HG03175 (cell line): Measurements from ENCODE around the gene PDE6B.
A peak's percentile ranks its signal among the peaks of the same experiment; 100 is the strongest.

ENCODE experiments used
- ATAC-seq: cut with Tn5 transposase; IDR thresholded peaks from one replicate; pipeline ENCODE4 v1.9.1; 2021; ENCODE audit warnings: mild to moderate bottlenecking, moderate library complexity; ENCODE audit not compliant: unreplicated experiment

PDE6B gene

DNA sequence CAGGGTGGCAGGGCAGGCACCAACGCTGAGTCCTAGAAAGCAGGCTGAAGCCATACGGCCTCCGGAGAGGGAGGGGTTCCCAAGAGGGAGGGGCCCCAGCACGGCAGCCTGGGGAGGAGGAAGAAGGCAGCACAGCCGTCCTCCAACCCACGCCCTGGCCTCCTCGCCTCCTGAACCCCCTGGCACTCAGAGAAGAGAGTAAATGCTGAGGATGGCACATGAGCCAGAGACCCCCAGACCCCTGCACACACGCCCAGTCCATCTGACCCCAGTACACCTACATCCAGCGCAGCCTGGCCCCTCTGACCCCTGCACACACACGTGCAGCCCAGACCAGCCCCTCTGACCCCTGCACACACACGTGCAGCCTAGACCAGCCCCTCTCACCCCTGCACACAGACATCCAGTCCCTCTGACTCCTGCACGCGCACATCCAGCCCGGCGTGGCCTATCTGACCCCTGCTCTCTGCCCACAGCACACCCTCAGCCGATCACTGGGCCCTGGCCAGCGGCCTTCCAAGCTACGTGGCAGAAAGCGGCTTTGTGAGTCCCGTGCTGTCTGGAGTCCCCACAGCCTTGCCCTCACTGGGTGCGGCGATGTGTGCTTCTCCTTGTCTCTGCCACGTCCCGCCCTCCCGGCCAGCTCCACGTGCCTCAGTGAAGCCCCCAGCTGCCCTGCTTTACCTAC, 30.2 kb downstream of the PDE6B start:
- ATAC-seq, result no peak

DNA sequence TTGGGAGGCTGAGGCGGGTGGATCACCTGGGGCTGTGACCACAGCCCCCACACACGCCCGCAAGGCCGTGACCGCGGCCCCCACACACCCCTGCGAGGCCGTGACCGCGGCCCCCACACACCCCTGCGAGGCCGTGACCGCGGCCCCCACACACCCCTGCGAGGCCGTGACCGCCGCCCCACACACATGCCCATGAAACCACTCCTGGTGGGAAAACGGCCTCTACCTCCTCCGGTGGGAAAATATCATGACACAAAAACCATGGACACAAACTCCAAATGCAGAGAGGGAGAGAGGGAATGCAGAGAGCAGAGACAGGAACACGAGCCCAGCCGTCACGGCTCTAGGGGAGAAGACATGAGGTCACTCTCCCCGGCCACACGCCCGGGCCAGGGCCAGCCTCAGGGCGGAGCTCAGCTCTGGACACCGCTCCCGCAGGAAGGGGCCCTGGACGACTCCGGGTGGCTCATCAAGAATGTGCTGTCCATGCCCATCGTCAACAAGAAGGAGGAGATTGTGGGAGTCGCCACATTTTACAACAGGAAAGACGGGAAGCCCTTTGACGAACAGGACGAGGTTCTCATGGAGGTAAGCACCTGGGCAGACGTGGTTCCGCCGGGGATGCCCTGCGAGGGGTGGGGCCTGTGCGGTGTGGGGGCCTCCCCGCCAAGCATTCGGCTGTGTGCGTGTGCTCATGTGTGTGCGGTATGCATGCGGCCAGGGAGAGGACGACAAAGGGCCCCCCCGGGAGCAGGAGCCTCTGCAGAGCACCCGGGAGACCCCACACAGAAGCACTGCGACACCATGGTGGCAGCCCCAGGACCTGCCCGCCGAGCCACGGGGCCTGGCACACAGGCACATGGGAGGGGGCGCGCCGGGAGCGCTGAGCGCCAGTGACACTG, 31.3 kb downstream of the PDE6B start:
- no peak for ATAC-seq

DNA sequence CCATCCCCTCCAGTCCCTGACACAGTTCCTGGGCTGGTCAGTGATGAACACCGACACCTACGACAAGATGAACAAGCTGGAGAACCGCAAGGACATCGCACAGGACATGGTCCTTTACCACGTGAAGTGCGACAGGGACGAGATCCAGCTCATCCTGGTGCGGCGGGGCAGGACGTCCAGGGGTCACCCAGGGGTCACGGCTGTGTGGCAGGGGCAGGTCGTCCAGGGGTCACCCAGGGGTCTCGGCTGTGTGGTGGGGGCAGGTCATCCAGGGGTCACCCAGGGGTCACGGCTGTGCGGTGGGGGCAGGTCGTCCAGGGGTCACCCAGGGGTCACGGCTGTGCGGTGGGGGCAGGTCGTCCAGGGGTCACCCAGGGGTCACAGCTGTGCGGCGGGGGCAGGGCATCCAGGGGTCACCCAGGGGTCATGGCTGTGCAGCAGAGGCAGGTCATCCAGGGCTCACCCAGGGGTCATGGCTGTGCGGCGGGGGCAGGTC, 32.0 kb downstream of the PDE6B start:
- ATAC-seq, result no peak

DNA sequence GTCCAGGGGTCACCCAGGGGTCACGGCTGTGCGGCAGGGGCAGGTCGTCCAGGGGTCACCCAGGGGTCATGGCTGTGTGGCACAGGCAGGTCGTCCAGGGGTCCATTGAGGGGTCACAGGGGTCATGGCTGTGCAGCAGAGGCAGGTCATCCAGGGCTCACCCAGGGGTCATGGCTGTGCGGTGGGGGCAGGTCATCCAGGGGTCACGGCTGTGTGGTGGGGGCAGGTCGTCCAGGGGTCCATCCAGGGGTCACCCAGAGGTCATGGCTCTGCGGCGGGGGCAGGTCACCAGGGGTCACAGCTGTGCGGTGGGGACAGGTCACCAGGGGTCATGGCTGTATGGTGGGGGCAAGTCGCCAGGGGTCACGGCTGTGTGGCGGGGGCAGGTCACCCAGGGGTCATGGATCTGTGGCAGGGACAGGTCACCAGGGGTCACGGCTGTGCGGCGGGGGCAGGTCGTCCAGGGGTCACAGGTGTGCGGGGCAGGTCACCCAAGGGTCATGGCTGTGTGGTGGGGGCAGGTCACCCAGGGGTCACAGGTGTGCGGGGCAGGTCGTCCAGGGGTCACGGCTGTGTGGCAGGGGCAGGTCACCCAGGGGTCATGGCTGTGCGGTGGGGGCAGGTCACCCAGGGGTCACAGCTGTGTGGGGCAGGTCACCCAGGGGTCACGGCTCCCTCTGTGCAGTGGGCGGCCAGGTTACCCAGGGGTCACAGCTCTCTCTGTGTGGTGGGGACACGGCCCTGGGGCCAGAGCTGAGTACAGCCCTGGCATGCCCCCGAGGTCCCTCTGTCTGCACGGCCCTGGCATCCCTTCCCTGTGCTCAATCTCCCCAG, 32.7 kb downstream of the PDE6B start:
- no peak for ATAC-seq

DNA sequence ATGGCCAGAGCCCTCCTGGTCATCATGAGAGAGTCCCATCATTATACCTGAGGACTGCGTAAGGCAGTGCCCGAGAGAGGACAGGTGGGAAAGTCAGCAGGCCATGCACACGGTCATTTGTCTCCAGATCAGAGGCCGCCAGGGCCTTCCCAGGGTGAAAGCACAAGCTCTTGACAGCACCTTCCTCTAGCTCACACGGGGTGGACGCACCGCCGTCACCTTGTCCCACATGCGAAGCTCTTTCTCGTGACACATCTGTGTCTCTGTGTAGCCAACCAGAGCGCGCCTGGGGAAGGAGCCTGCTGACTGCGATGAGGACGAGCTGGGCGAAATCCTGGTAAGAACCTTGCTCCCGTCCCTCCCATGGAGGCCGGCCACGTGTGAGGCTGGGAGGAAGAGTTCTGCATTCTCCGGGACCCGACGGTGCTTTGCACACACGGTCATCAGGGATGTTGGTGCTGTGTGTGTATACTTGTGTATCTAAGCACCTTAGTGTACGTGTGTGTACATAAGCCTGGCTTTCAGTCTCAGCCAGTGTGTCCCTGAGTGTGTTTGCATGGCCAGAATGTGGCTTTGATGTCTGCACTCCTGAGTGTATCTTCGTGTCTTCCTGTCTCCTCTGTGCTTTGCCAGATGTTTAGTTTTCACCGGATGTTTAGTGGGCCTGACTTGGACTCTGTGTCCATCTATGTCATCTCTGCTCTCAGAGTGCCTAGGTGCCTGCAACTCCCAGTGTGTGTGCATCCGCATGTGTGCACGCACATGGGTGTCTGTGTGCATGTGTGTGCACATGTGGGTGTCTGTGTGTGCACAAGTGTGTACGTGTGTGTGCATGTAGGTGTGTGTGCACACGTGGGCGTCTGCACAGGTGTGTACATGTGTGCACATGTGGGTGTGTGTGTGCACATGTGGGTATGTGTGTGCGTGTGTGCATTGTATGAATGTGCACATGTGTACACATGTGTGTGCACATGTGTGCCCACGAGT, 33.6 kb downstream of the PDE6B start:
- ATAC-seq, result no peak

DNA sequence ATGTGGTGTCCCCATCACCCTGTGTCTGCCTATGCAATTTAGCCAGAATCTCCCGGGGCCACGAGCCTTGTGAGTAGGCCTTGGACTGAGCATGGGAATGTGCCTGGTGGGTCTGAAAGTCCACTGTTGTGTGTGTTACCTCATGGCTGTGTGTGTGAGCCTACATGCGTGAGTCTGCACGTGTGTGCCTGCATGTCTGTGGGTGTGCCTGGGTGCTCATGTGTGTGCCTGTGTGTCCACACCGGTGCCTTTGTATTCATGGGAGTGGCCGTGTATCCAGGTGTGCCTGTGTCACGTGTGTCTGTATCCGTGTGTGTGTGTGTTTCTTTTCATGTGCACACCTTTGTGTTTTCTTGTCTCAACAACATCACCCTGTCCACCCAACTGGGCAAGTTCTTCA, 34.5 kb downstream of the PDE6B start:
- no peak for ATAC-seq

DNA sequence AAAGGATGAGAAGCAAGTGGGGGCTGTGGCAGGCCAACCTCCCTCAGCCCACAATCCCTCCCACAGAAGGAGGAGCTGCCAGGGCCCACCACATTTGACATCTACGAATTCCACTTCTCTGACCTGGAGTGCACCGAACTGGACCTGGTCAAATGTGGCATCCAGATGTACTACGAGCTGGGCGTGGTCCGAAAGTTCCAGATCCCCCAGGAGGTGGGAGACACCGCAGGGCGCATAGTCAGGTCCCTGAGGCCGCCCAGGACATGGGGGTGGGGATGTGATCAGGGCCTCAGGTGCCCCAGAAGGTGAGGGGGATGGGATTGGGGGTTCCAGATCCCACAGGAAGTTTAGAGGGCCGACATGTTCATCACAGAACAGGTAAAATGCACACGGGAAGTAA, 35.0 kb downstream of the PDE6B start:
- ATAC-seq, result no peak

DNA sequence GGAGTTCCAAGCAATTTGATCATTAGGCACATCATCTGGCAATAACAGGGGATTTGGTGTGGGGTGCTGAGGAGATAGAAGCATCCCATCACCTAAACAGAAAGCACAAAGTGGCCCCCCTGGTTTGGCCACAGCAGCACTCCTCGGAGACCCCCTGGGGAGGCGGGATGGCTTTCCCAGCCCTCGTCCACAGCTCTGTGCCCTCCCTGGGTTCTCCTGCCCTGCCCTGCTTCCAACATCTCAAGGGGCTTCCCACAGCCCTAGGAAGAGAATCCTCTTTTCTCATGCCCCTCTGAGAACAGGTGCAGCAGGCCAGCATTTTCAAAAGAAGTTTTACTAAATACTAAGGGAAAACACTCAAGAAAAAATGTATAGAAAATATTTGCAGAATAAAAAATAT, 35.9 kb downstream of the PDE6B start:
- ATAC-seq, result no peak

DNA sequence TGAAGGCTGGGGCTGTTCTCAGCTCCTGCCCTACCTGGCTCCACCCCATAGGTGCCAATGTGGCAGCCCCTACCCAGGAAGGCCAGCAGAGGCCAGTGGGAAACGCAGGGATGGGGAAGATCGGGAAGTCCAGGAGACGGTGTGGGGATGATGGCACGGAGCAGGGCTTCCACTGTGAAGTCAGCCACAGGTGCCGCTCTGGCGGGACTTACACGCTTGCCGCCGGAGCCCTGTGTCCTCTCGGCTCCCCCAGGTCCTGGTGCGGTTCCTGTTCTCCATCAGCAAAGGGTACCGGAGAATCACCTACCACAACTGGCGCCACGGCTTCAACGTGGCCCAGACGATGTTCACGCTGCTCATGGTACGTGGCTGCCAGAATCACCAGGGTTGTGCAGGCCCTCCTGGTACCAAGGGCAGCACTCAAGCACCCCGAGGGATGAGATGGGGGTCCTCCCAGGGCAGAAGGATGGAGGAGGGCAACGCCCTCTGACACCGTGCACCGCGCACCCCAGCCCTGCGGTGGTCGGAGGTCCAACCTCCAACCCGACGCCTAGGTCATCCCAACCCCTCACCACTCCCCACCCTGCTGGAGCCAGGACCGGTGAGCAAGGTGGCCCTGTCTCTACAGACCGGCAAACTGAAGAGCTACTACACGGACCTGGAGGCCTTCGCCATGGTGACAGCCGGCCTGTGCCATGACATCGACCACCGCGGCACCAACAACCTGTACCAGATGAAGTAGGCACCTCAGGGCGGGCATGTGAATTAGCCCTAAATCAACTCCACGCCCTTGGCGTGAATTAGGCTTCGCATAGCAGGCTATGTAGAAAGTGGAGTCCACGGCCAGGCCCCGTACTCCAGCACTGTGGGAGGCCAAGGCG, 36.7 kb downstream of the PDE6B start:
- no peak for ATAC-seq

DNA sequence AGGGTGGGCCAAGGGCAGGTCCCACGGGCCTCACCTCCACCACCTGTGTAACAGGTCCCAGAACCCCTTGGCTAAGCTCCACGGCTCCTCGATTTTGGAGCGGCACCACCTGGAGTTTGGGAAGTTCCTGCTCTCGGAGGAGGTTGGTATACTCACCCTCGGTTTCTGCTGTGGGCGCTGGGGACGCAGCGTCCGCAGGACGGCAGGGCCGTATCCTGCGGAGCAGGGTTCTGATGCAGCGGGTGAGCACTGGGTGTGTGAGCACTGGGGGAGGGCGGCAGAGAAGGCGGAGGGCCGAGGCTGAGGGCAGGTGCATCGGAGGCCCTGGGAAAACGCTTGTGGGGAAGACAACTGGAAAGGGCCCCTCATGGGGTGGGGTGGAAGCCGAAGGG, 37.7 kb downstream of the PDE6B start:
- ATAC-seq, result no peak

DNA sequence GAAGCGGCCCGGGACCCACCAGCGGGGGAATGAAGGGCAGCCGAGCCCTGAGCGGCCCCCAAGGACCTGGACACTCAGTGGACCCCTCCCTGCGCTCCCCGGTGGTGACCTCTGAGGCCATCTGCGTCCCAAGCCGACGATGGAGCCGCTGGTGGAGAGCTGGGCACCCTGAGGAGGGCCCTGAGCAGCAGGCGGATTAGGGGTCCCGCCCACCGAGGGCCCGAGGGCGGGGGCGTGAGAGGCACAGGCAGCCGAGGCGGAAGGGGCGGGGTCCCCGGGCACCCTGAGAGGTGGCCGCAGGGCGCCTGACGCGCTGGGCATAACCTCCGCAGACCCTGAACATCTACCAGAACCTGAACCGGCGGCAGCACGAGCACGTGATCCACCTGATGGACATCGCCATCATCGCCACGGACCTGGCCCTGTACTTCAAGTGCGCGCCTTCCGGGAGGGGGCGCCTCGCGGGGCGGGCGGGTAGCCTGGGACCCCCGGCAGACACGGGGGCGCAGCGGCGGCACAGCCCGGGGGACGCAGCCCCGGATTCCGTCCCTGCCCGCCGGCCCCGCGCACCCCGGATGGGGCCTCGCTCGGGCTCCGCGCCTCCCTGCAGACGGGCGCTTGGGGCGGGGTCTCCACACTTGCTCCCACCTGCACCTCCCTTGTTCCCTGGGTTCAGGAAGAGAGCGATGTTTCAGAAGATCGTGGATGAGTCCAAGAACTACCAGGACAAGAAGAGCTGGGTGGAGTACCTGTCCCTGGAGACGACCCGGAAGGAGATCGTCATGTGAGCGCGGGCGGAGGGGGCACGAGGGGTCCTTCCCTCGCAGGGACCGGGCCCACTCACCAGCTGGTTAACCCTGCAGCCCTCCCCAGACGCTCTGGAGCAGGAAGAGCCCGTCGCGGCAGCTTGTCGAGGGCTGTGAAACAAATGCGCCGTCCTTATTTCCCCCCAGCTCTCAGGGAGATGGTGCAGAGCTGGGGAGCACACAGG, 38.4 kb downstream of the PDE6B start:
- ATAC-seq, result peak; percentile 84

DNA sequence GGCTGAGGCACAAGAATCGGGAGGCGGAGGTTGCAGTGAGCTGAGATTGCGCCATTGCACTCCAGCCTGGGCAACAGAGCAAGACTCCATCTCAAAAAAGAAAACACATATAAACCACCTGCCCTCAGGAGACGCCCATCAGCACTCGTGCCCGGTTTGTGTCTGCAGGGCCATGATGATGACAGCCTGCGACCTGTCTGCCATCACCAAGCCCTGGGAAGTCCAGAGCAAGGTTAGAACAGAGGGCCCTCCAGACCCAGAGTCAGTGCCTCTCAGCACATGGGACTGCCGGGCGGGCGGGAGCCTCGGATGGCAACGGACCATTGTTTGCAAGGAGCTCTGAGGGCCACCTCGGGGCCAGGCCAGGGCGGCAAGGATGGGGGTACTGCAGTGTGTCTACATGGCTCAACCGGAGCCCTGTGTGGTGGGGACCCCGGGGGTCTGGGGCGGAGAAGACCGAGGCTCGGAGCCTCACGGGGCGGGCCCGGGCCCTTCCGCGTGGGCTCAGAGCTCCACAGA, 39.4 kb downstream of the PDE6B start:
- ATAC-seq, result no peak

DNA sequence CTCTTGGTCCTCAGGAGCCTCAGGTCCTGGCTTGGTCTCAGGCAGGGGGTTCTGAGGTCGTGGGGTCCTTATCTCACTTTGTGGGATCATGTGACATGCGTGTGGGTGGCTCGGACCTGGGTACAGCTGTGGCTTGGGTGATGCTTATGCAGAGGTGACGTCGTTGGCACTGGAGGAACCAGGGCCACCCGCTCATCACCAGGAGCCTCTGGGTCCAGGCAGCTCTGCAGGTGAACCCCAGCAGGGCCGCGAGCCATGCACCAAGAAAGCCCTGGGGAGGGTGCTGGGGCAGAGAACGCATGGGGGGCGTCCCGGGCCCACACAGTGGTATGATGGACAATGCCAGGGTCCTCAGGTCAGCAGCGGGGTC, 40.0 kb downstream of the PDE6B start:
- ATAC-seq, result no peak

DNA sequence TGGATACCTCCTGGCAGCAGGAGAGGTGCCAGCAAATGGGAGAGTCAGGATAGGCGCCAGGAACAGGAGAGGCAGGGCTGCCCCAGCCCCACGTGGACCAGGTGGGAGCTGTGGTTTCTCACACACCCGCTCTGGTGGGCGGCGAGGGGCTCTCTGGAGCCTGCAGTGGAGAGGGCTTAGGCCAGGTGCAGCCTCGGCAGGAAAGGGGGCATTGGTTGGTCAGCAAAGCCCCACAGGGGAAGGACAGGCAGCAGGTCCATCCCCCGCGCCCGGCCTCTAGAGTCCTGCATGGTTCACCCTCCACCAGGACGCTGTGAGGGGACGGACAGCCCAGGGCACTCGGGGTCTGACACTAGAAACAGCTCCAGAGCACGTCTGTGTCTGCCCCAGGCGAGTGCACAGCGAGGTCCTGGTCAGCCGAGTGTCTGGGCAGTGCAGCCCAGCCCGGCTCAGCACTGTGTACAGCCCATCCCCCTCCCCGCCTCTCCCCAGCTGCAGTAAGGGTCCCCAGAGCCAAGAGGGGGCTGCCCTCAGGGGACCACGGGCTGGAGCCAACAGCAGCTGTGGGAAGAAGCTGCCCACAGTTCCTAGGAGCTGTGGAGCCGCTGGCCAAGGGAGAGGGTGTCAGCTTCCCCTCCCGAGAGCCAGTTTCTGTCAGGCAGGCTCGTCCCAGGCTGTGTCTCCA, 40.5 kb downstream of the PDE6B start:
- no peak for ATAC-seq

DNA sequence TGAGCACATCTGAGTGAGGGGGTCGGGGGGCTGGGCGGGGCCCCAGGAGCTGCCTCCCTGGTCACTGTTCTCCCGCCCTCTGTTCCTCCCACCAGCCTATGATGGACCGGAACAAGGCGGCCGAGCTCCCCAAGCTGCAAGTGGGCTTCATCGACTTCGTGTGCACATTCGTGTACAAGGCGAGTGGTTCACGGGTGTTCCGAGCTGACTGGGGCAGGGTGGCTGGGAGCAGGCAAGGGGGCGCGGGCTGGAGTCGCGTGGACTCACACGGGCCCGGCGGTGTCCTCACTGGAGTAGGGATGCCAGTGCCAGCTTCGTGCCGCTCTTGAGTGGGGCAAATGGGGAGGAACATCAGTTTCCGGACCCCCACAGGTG, 41.0 kb downstream of the PDE6B start:
- ATAC-seq, result no peak

DNA sequence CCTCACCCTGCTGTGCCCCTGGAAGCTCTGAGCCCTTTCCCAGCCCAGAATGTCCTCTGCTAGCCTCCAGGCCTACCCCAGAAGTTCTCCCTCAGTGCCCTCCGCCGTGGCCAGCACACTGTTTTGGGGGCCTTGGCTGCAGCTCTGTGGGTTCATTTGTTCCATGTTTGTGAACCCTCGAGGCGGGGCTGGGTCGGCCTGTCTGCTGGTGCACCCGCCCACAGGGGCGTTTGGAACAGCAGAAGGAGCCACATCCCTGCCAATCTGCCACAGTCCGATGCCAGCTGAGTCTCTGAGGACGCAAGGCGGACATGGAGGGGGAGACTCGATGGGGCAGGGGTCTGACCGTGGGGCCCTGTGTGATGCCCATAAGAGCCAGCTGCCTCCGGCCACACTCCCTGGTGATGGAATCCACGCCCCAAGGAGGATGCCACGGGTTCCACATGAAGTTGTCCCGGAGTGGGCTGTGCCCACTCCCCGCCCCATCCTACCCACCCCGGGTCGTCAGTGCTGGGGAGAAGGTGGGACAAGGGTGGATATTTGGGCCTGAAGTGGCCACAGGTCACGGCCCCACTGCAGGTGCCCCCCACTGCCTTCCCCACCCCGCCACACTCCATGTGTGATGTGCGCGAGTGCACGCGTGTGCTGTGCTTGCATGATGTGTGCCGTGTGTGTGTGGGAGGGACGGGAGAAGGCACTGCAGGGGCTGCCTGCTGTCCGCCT, 41.6 kb downstream of the PDE6B start:
- ATAC-seq, result no peak

DNA sequence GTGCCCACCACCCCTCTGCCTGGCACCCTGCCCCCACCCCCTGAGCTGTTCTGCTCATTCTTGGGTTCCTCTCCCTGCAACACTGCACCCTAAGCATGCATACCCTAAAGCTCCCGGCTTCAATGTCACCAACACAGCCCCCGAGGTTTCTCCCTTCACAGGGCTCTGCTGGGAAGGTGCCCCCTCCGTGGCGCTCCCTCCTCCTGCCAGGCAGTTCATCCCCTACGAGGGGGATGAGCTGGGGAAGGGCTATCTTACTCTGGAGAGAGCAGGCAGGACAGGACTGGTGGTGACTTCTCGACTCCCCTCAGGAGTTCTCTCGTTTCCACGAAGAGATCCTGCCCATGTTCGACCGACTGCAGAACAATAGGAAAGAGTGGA, 42.2 kb downstream of the PDE6B start:
- no peak for ATAC-seq
